Adrenal gland (tissue), 12 donors: ENCODE data around the gene RIMOC1. TPM values are rescaled to one million over a fixed set of nuclear protein-coding genes. Genes with fewer than 3 reads are reported as not detected.
A peak's percentile ranks its signal among the peaks of the same experiment; 100 is the strongest.

Source experiments
- DNase-seq, 7 donors: peaks; one replicate each; pipeline ENCODE4 v3.0.0-alpha.2; 2019 to 2020
- H3K27ac ChIP-seq, 5 donors: fragments of 200-600 bp; sonication (generic) in 4 of 5; 1 replicate in 3 of 5; 2 replicates in 2 of 5; pipeline versions ENCODE4 v1.5.1 to v1.8.0; 2016 to 2020; ENCODE audit warnings: mild to moderate bottlenecking in 1 of 5
- H3K27me3 ChIP-seq: fragments of 200-600 bp; 2 replicates; pipeline ENCODE4 v1.8.0; 2021
- H3K36me3 ChIP-seq, 2 donors: fragments of 200-600 bp; replicated peaks in 1 of 2; 1 replicate in 1 of 2; 2 replicates in 1 of 2; pipeline versions ENCODE4 v1.5.1 to v1.8.0; 2018 to 2022
- H3K4me1 ChIP-seq, 2 donors: fragments of 200-600 bp; replicated peaks in 1 of 2; 1 replicate in 1 of 2; 2 replicates in 1 of 2; pipeline versions ENCODE4 v1.5.1 to v1.8.0; 2018 to 2021
- H3K4me3 ChIP-seq, 4 donors: fragments of 200-600 bp; sonication (generic) in 3 of 4; one replicate each; pipeline ENCODE4 v1.5.1; 2016 to 2018
- H3K9me3 ChIP-seq, 3 donors: fragments of 200-600 bp; sonication (generic) in 1 of 3; replicated peaks in 1 of 3; 1 replicate in 2 of 3; 2 replicates in 1 of 3; pipeline versions ENCODE4 v1.5.1 to v1.8.0; 2016 to 2021
- POLR2A ChIP-seq, 2 donors: fragments of 450-650 bp; IDR thresholded peaks; one replicate each; pipeline ENCODE4 v1.6.1; 2017; ENCODE audit warnings: antibody characterized with exemption in 2 of 2, mild to moderate bottlenecking in 2 of 2, moderate library complexity in 1 of 2
- WGBS, 4 donors: extraction: QIAGEN DNeasy Blood & Tissue Kit in 2 of 4; methylation state at CpG; one replicate each; pipeline versions ENCODE4 v1.1.5 to v1.1.7; 2013 to 2017; 5-methylcytosine and 5-hydroxymethylcytosine counted together
- intact Hi-C, 2 donors: fragments of 100-400 bp; cut with DNase I; formaldehyde crosslinking; loops; one replicate each; pipeline versions ENCODE4 v1.14.1 to v1.15.0; 2022 to 2023
- polyA plus RNA-seq, 3 donors: library from polyadenylated mRNA; stranded (reverse); fragments of 200-250 nt in 2 of 3; fragments of 350-450 nt in 1 of 3; fragmentation: Illumina TruSeq in 1 of 3; extraction: RNeasy Lipid Tissue Mini Kit (QIAGEN cat#74804) in 1 of 3; gene quantifications; one replicate each; pipeline ENCODE4 v1.2.3, GENCODE V29; 2013 to 2014
- total RNA-seq, 9 donors: library from RNA; depleted of rRNA in 4 of 9; stranded (reverse); fragments of >200 nt in 4 of 9; fragments of 120-200 nt in 1 of 9; fragmentation: NEBNext Ultra II Directional in 1 of 9; extraction: Animal tissue kit (Norgen Biotek cat#: 25700) in 1 of 9; gene quantifications; one replicate each; pipeline versions ENCODE4 v1.1.0 to v1.2.4, GENCODE V29; 2013 to 2023
- TF ChIP-seq, protein P1 (sequence below), 6 experiments: fragments of 450-650 bp in 4 of 6; fragments of 200-600 bp in 2 of 6; sonication (generic) in 1 of 6; IDR thresholded peaks; 1 replicate in 5 of 6; 2 replicates in 1 of 6; pipeline versions ENCODE4 v1.5.1 to v1.8.0; 2016 to 2021; ENCODE audit warnings: antibody characterized with exemption in 6 of 6, mild to moderate bottlenecking in 2 of 6, moderate library complexity in 1 of 6
- donor health status: healthy with polysubstance abuse.
- donor health status: Bipolar disorder and iron deficiency.
- donor health status: DM: yes; HTN: yes; CAD: no.
- donor health status: DM: no; HTN: no; CAD: no.
- donor health status: DM: no; HTN: no; CAD: no.
- donor health status: DM: yes; HTN: yes; CAD: no.

The RIMOC1 gene
- total and polyA plus RNA-seq, 12 donors: 4.2 to 33.3 (median 16.6) TPM

DNA sequence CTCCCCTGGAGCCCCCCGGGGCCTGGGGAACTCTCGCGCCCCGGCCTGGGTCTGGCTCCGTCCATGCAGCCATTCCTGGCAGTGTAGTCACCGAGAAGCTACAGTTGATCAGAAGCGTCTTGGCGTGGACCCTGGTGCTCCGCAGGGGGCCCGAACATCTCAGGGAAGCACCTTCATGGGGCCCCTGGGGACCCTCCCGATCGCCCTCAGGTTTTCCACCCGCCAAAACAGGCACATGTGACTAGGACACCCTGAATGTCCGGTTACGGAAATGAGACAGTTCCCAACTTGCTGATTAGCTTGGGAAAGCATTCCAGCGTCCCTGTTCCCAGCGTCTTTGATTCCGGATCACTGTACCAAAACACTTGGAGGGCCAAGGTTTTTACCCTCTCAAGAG is 21.4 kb downstream of the RIMOC1 start:
- WGBS, 4 donors: 0 to 2% (median 0%) methylated on average over 4 to 18 of the region's 18 CpGs
- DNase-seq: peak; percentile 30 to 60 (median 39)

DNA sequence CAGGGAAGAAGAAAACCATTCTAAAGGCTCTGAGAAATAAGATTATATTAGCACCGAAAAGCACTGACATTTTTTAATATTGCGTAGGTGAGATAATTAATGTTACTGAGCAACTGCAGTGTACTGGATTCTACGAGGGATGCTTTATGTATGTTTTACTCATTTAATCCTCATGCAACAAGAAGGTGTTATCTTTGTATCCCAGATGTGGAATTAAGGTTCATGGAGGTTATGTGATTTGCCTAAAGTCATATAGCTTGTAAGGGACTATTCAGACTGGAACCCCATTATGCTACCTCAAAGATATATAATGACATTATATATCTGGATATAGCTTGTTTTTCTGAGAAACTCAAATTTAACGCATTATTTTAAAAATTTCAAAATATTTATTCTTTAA is 23.5 kb downstream of the RIMOC1 start:
- Histone ChIP-seq H3K4me3 (no peak overlapping the region), H3K36me3 (no peaks in the 10 kb centered on the region), H3K4me1 (peaks cover 0 to 17% of the 10 kb centered on the region in 2 donors), H3K27ac (no peak overlapping the region), H3K9me3 (no peaks in the 10 kb centered on the region), H3K27me3 (no peaks in the 10 kb centered on the region)
- intact Hi-C loops: no loop called here
- TF ChIP-seq, protein P1, sequence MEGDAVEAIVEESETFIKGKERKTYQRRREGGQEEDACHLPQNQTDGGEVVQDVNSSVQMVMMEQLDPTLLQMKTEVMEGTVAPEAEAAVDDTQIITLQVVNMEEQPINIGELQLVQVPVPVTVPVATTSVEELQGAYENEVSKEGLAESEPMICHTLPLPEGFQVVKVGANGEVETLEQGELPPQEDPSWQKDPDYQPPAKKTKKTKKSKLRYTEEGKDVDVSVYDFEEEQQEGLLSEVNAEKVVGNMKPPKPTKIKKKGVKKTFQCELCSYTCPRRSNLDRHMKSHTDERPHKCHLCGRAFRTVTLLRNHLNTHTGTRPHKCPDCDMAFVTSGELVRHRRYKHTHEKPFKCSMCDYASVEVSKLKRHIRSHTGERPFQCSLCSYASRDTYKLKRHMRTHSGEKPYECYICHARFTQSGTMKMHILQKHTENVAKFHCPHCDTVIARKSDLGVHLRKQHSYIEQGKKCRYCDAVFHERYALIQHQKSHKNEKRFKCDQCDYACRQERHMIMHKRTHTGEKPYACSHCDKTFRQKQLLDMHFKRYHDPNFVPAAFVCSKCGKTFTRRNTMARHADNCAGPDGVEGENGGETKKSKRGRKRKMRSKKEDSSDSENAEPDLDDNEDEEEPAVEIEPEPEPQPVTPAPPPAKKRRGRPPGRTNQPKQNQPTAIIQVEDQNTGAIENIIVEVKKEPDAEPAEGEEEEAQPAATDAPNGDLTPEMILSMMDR (IDR thresholded peaks at IDR 0.05): no peak
- no peak for TF ChIP-seq POLR2A (IDR thresholded peaks at IDR 0.05)
- WGBS, 4 donors: 94 to 95% (median 95%) methylated on average over 4 of the region's 4 CpGs
- no peak for DNase-seq

More for the DNA sequence above, 21.4 kb downstream of the RIMOC1 start:
- intact Hi-C loops: no loop called here
- TF ChIP-seq POLR2A (IDR thresholded peaks at IDR 0.05): no peak
- TF ChIP-seq, protein P1 (IDR thresholded peaks at IDR 0.05): no peak
- Histone ChIP-seq H3K27ac (peak overlapping the region; percentile 71 to 97 (median 92)), H3K27me3 (no peaks in the 10 kb centered on the region), H3K9me3 (no peaks in the 10 kb centered on the region), H3K36me3 (peaks cover 0 to 2% of the 10 kb centered on the region in 2 donors), H3K4me3 (peak overlapping the region in 3 of 4 donors; percentile 67 to 93 (median 79)), H3K4me1 (peaks cover 0 to 17% of the 10 kb centered on the region in 2 donors)

DNA sequence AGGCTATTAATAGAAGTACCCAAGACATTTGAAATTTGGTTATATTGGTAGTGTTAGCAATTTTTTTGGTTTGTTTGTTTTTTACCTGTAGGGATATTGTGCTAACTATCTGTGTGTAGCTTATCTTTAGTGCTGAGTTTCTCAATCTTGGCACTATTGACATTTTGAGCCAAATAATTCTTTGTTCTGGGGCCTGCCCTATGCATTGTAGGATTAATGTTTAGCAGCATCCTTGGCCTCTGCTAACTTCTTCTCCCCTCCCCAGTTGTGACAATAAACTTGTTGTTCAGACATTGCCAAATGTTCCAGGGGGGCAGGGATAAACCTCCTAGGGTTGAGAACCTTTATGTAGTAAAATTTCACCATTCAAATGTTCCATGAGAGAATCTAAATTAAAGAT is 24.9 kb downstream of the RIMOC1 start:
- no peak for DNase-seq
- Histone ChIP-seq H3K4me1 (peaks cover 0 to 17% of the 10 kb centered on the region in 2 donors), H3K36me3 (peaks cover 0 to 1% of the 10 kb centered on the region in 2 donors), H3K4me3 (no peak overlapping the region), H3K27ac (no peak overlapping the region), H3K27me3 (no peaks in the 10 kb centered on the region), H3K9me3 (no peaks in the 10 kb centered on the region)
- TF ChIP-seq, protein P1 (IDR thresholded peaks at IDR 0.05): no peak
- TF ChIP-seq POLR2A (IDR thresholded peaks at IDR 0.05): no peak
- intact Hi-C loops: no loop called here

DNA sequence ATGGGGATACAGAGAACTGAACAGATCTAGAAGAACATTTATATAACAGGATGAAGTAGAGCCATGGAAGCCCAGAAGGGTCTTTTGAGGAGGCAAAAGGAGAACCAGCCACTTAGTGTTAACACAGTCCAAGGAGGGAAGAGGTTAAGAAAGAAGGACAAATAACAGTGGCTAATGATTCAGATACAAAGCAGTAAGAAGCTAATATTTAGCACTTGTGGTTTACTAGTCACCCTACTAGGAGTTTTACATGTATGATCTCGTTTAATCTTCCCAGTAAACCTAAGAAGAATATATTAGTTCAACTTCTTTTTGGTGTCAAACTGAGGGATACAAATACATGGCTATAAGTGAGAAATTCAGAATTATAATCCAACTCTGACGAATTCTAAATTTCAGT is 28.6 kb downstream of the RIMOC1 start:
- Histone ChIP-seq H3K27me3 (no peaks in the 10 kb centered on the region), H3K4me1 (no peaks in the 10 kb centered on the region), H3K9me3 (no peaks in the 10 kb centered on the region), H3K4me3 (no peak overlapping the region), H3K36me3 (peaks cover 0 to 9% of the 10 kb centered on the region in 2 donors), H3K27ac (no peak overlapping the region)
- TF ChIP-seq POLR2A (IDR thresholded peaks at IDR 0.05): no peak
- TF ChIP-seq, protein P1 (IDR thresholded peaks at IDR 0.05): no peak
- intact Hi-C loops: loop anchor here in 1 of 2 donors (5.0 kb wide), 1 partner anchor 70 kb away; no protein-coding TSS in a partner anchor
- 86 to 99% (median 90%) methylated on average over 2 of the region's 2 CpGs for WGBS, 4 donors
- no peak for DNase-seq
